Liver (tissue), 9 donors: ENCODE results near the gene UBE2D1. TPM values are rescaled to one million over a fixed set of nuclear protein-coding genes. Genes with fewer than 3 reads are reported as not detected.

Experiments
- DNase-seq: peaks from one replicate; pipeline ENCODE4 v3.0.0-alpha.2; 2017; ENCODE audit warnings: low spot score
- H3K27ac ChIP-seq, 2 donors: one replicate each; pipeline ENCODE4 v1.7.0; 2013; ENCODE audit warnings: inconsistent platforms in 2 of 2, low read length in 2 of 2, control low read depth in 1 of 2, low read depth in 1 of 2, mild to moderate bottlenecking in 1 of 2
- H3K27me3 ChIP-seq, 4 donors: one replicate each; pipeline versions ENCODE4 v1.6.1 to v1.7.0; 2013; ENCODE audit warnings: low read length in 3 of 4, inconsistent platforms in 1 of 4, mild to moderate bottlenecking in 1 of 4, moderate library complexity in 1 of 4; ENCODE audit not compliant: control insufficient read depth in 4 of 4, insufficient read depth in 4 of 4
- H3K36me3 ChIP-seq, 4 donors: one replicate each; pipeline versions ENCODE4 v1.6.1 to v1.7.0; 2013; ENCODE audit warnings: low read length in 3 of 4, mild to moderate bottlenecking in 3 of 4, low read depth in 1 of 4, moderate library complexity in 1 of 4; ENCODE audit not compliant: control insufficient read depth in 4 of 4, insufficient read depth in 3 of 4
- H3K4me1 ChIP-seq, 4 donors: one replicate each; pipeline versions ENCODE4 v1.6.1 to v1.7.0; 2013; ENCODE audit warnings: low read length in 3 of 4, mild to moderate bottlenecking in 3 of 4, moderate library complexity in 1 of 4; ENCODE audit not compliant: control insufficient read depth in 4 of 4, insufficient read depth in 4 of 4
- H3K4me3 ChIP-seq, 3 donors: one replicate each; pipeline versions ENCODE4 v1.6.1 to v1.7.0; 2013; ENCODE audit warnings: low read length in 3 of 3, control low read depth in 1 of 3, low read depth in 1 of 3, mild to moderate bottlenecking in 1 of 3
- H3K9ac ChIP-seq, 2 donors: one replicate each; pipeline ENCODE4 v1.7.0; 2013; ENCODE audit warnings: low read length in 2 of 2, mild to moderate bottlenecking in 2 of 2, moderate library complexity in 2 of 2, control low read depth in 1 of 2, low read depth in 1 of 2
- H3K9me3 ChIP-seq, 4 donors: one replicate each; pipeline versions ENCODE4 v1.6.1 to v1.7.0; 2013; ENCODE audit warnings: low read length in 3 of 4; ENCODE audit not compliant: control insufficient read depth in 4 of 4
- ATF3 ChIP-seq: IDR thresholded peaks from 2 replicates; pipeline ENCODE4 v1.6.1; 2016; ENCODE audit warnings: antibody characterized with exemption
- CTCF ChIP-seq: fragments of 150-350 bp; IDR thresholded peaks from 2 replicates; pipeline ENCODE4 v1.5.1; 2017; ENCODE audit warnings: improper control_type of control experiment, low read depth, low read length; ENCODE audit not compliant: missing input control
- EGR1 ChIP-seq, 2 donors: IDR thresholded peaks; 2 replicates each; pipeline ENCODE4 v1.6.1; 2016 to 2018; ENCODE audit warnings: antibody characterized with exemption in 2 of 2, low read depth in 2 of 2
- FOXA1 ChIP-seq: IDR thresholded peaks from 2 replicates; pipeline ENCODE4 v1.6.1; 2016; ENCODE audit warnings: antibody characterized with exemption
- FOXA2 ChIP-seq: IDR thresholded peaks from 2 replicates; pipeline ENCODE4 v1.6.1; 2016; ENCODE audit warnings: antibody characterized with exemption
- GABPA ChIP-seq, 2 donors: IDR thresholded peaks in 1 of 2; conservative IDR thresholded peaks in 1 of 2; 2 replicates each; pipeline ENCODE4 v1.6.1; 2016; ENCODE audit warnings: antibody characterized with exemption in 2 of 2, mild to moderate bottlenecking in 1 of 2, moderate library complexity in 1 of 2
- HNF4A ChIP-seq, 2 donors: conservative IDR thresholded peaks; 2 replicates each; pipeline ENCODE4 v1.6.1; 2016; ENCODE audit warnings: antibody characterized with exemption in 2 of 2, mild to moderate bottlenecking in 2 of 2
- HNF4G ChIP-seq: IDR thresholded peaks from 2 replicates; pipeline ENCODE4 v1.6.1; 2016; ENCODE audit warnings: antibody characterized with exemption
- JUND ChIP-seq, 2 donors: IDR thresholded peaks; 2 replicates each; pipeline ENCODE4 v1.6.1; 2016; ENCODE audit warnings: antibody characterized with exemption in 2 of 2
- MAX ChIP-seq: IDR thresholded peaks from 2 replicates; pipeline ENCODE4 v1.6.1; 2016; ENCODE audit warnings: antibody characterized with exemption
- NR2F2 ChIP-seq: IDR thresholded peaks from 2 replicates; pipeline ENCODE4 v1.6.1; 2016; ENCODE audit warnings: antibody characterized with exemption
- RAD21 ChIP-seq, 2 donors: IDR thresholded peaks; 2 replicates each; pipeline ENCODE4 v1.6.1; 2016; ENCODE audit warnings: antibody characterized with exemption in 2 of 2, mild to moderate bottlenecking in 2 of 2
- REST ChIP-seq: IDR thresholded peaks from 2 replicates; pipeline ENCODE4 v1.6.1; 2016; ENCODE audit warnings: antibody characterized with exemption, mild to moderate bottlenecking
- RXRA ChIP-seq, 2 donors: IDR thresholded peaks; 2 replicates each; pipeline ENCODE4 v1.6.1; 2017 to 2018; ENCODE audit warnings: antibody characterized with exemption in 2 of 2, mild to moderate bottlenecking in 1 of 2
- SP1 ChIP-seq: IDR thresholded peaks from 2 replicates; pipeline ENCODE4 v1.6.1; 2018; ENCODE audit warnings: antibody characterized with exemption, mild to moderate bottlenecking
- TAF1 ChIP-seq: conservative IDR thresholded peaks from 2 replicates; pipeline ENCODE4 v1.6.1; 2016; ENCODE audit warnings: antibody characterized with exemption, mild to moderate bottlenecking
- YY1 ChIP-seq: IDR thresholded peaks from 2 replicates; pipeline ENCODE4 v1.6.1; 2016; ENCODE audit warnings: antibody characterized with exemption, mild to moderate bottlenecking
- ZBTB33 ChIP-seq: IDR thresholded peaks from 2 replicates; pipeline ENCODE4 v1.6.1; 2016; ENCODE audit warnings: antibody characterized with exemption
- WGBS: extraction: QIAGEN DNeasy Blood & Tissue Kit; methylation state at CpG from one replicate; pipeline ENCODE4 v1.1.7; 2013; 5-methylcytosine and 5-hydroxymethylcytosine counted together
- polyA plus RNA-seq, 2 donors: library from polyadenylated mRNA; stranded (reverse) in 1 of 2; unstranded in 1 of 2; fragments of 200-250 nt in 1 of 2; fragments of >200 nt in 1 of 2; fragmentation: Nextera tagmentation in 1 of 2; extraction: Ambion mirVana in 1 of 2; gene quantifications; one replicate each; pipeline versions ENCODE4 v1.2.1 to v1.2.3, GENCODE V29; 2013 to 2015
- total RNA-seq, 2 donors: library from RNA; depleted of rRNA; stranded (reverse); fragments of >200 nt; gene quantifications; one replicate each; pipeline ENCODE4 v1.2.3, GENCODE V29; 2014
- donor health status: healthy.
- donor health status: healthy.
- donor health status: healthy.
- donor health status: healthy.
- donor health status: healthy.

The UBE2D1 gene
- total and polyA plus RNA-seq, 4 donors = 3.5 to 6.8 (median 5.8) TPM

GRCh38 chr10:58304099-58304633 is 30.6 kb upstream of the UBE2D1 start (continued):
- no peak for TF ChIP-seq REST
- TF ChIP-seq HNF4A (conservative IDR thresholded peaks at IDR 0.05) = no peak
- TF ChIP-seq NR2F2 = no peak
- no peak for TF ChIP-seq EGR1 (IDR thresholded peaks at IDR 0.05; ENCODE audit: low read depth in 2 of 2)
- TF ChIP-seq RAD21 (IDR thresholded peaks at IDR 0.05) = no peak
- TF ChIP-seq ATF3 = no peak

GRCh38 chr10:58305821-58306220 is 29.0 kb upstream of the UBE2D1 start:
- H3K9ac ChIP-seq = no peak overlapping the region
- H3K9me3 ChIP-seq = no peaks in the 10 kb centered on the region
- TF ChIP-seq RAD21 (IDR thresholded peaks at IDR 0.05) = no peak
- no peak overlapping the region for H3K4me3 ChIP-seq
- 41% methylated on average over 4 of the region's 4 CpGs for WGBS
- H3K27ac ChIP-seq = no peak overlapping the region
- H3K36me3 ChIP-seq = no peaks in the 10 kb centered on the region
- peaks cover 0 to 3% (median 1%) of the 10 kb centered on the region in 4 donors for H3K27me3 ChIP-seq
- no peaks in the 10 kb centered on the region for H3K4me1 ChIP-seq
- no peak for DNase-seq

GRCh38 chr10:58307676-58308075 is 27.1 kb upstream of the UBE2D1 start:
- WGBS = 93% methylated on average over 3 of the region's 3 CpGs
- Histone ChIP-seq H3K4me3 (no peak overlapping the region), H3K36me3 (no peaks in the 10 kb centered on the region), H3K4me1 (no peaks in the 10 kb centered on the region), H3K9ac (no peak overlapping the region), H3K9me3 (no peaks in the 10 kb centered on the region), H3K27ac (no peak overlapping the region), H3K27me3 (peaks cover 0 to 3% (median 1%) of the 10 kb centered on the region in 4 donors)
- TF ChIP-seq ZBTB33 = no peak
- no peak for TF ChIP-seq SP1
- TF ChIP-seq NR2F2 = no peak
- no peak for TF ChIP-seq RXRA (IDR thresholded peaks at IDR 0.05)
- TF ChIP-seq TAF1 = no peak
- TF ChIP-seq ATF3 = no peak
- no peak for TF ChIP-seq EGR1 (IDR thresholded peaks at IDR 0.05; ENCODE audit: low read depth in 2 of 2)
- TF ChIP-seq YY1 = no peak
- TF ChIP-seq REST = no peak
- TF ChIP-seq MAX = no peak
- TF ChIP-seq CTCF = no peak
- TF ChIP-seq RAD21 (IDR thresholded peaks at IDR 0.05) = no peak
- TF ChIP-seq JUND (IDR thresholded peaks at IDR 0.05) = no peak
- TF ChIP-seq HNF4G = no peak
- TF ChIP-seq FOXA1 = no peak
- no peak for TF ChIP-seq FOXA2
- no peak for TF ChIP-seq GABPA (IDR thresholded peaks at IDR 0.05 in 1 of 2, conservative IDR thresholded peaks at IDR 0.05 in 1 of 2)
- TF ChIP-seq HNF4A (conservative IDR thresholded peaks at IDR 0.05) = no peak
- DNase-seq = no peak
